ENCODE results near the gene SMOC2. TPM values are rescaled to one million over a fixed set of nuclear protein-coding genes. Genes with fewer than 3 reads are reported as not detected.

The SMOC2 gene
- polyA plus RNA-seq, 2 of the 4 experiments (the other 2 are of a cell fraction), result not detected

GRCh38 chr6:168631564-168631963 lies 190.6 kb downstream of the SMOC2 start:
- no peaks in the 10 kb centered on the region; the same call in 2 of the 3 replicates for H3K9me3 ChIP-seq
- FAIRE-seq (no peak), DNase-seq (ENCODE audit: low read depth in 1 of 2, low spot score in 1 of 2) (no peak), ATAC-seq (no peak)
- no peak overlapping the region for H3K27ac ChIP-seq
- ChIA-PET CTCF (interaction anchor here (0.6 kb wide), 1 partner anchor 32 kb away, joined by 3 read pairs; no protein-coding TSS in a partner anchor), POLR2A (no interaction called here)
- no peak overlapping the region for H3K4me3 ChIP-seq
- TF ChIP-seq RFX5 (IDR thresholded peaks at IDR 0.05) (no peak), TFCP2L1 (CRISPR knock-in tag; IDR thresholded peaks at IDR 0.05) (no peak), MAX (IDR thresholded peaks at IDR 0.05) (no peak)
- H3K4me1 ChIP-seq, result no peaks in the 10 kb centered on the region
- 8% methylated on average over 4 of the region's 4 CpGs for WGBS (ENCODE audit: missing lambda C conversion rate)
- H3K4me2 ChIP-seq, result no peak overlapping the region

GRCh38 chr6:168632694-168633093 lies 191.7 kb downstream of the SMOC2 start:
- H3K4me1 ChIP-seq, result no peaks in the 10 kb centered on the region
- POLR2A ChIA-PET, result no interaction called here
- WGBS (ENCODE audit: missing lambda C conversion rate), result 0% methylated on average over 2 of the region's 3 CpGs
- FAIRE-seq (no peak), ATAC-seq (no peak), DNase-seq (ENCODE audit: low read depth in 1 of 2, low spot score in 1 of 2) (no peak)
- no peak overlapping the region for H3K4me3 ChIP-seq
- H3K4me2 ChIP-seq, result no peak overlapping the region
- no peaks in the 10 kb centered on the region; the same call in 2 of the 3 replicates for H3K9me3 ChIP-seq
- CTCF ChIA-PET, result no interaction called here
- no peak overlapping the region for H3K27ac ChIP-seq
- TF ChIP-seq CBX8 (IDR thresholded peaks at IDR 0.05) (no peak), ZNF302 (CRISPR knock-in tag; IDR thresholded peaks at IDR 0.05) (no peak), NPAS2 (CRISPR knock-in tag; IDR thresholded peaks at IDR 0.05; ENCODE audit: borderline replicate concordance) (no peak), MAFK (IDR thresholded peaks at IDR 0.05; ENCODE audit: partially characterized antibody) (no peak), CTCF (IDR thresholded peaks at IDR 0.05) (no peak), POLR2A (IDR thresholded peaks at IDR 0.05; ENCODE audit: low read length) (no peak), FOSB (CRISPR knock-in tag; IDR thresholded peaks at IDR 0.05) (no peak), ZC3H11A (IDR thresholded peaks at IDR 0.05) (no peak), GATA3 (IDR thresholded peaks at IDR 0.05; ENCODE audit: borderline replicate concordance) (no peak), BCL3 (IDR thresholded peaks at IDR 0.05) (no peak), BHLHE40 (IDR thresholded peaks at IDR 0.05; ENCODE audit: low read depth, low read length) (no peak), MAX (IDR thresholded peaks at IDR 0.05) (no peak), HOXB5 (CRISPR knock-in tag; IDR thresholded peaks at IDR 0.05) (no peak), EHMT2 (IDR thresholded peaks at IDR 0.05; ENCODE audit: low read depth) (no peak), POLR2AphosphoS2 (conservative IDR thresholded peaks at IDR 0.05; ENCODE audit: low read length) (no peak), KDM5A (IDR thresholded peaks at IDR 0.05) (no peak), E2F6 (IDR thresholded peaks at IDR 0.05; ENCODE audit: borderline replicate concordance, low read depth) (no peak), ATOH8 (CRISPR knock-in tag; IDR thresholded peaks at IDR 0.05; ENCODE audit: low read depth) (no peak), USF2 (IDR thresholded peaks at IDR 0.05) (no peak), ZSCAN20 (CRISPR knock-in tag; IDR thresholded peaks at IDR 0.05) (no peak)

All from A549 (cell line).